ENCODE results near the gene RTL1.

RTL1 gene

GRCh38 chr14:100890061-100890850, 13.3 kb downstream of the RTL1 start:
- no peak for TF ChIP-seq FOXM1 (IDR thresholded peaks at IDR 0.05; ENCODE audit: borderline replicate concordance)
- TF ChIP-seq SP1 (IDR thresholded peaks at IDR 0.05): no peak
- no peak for TF ChIP-seq CTBP1 (IDR thresholded peaks at IDR 0.05; ENCODE audit: borderline replicate concordance)
- TF ChIP-seq ZNF384 (IDR thresholded peaks at IDR 0.05): no peak
- TF ChIP-seq BHLHE40 (IDR thresholded peaks at IDR 0.05; ENCODE audit: borderline replicate concordance): no peak
- no peak for TF ChIP-seq FOXA1 (IDR thresholded peaks at IDR 0.05)
- no peak for TF ChIP-seq PKNOX1 (IDR thresholded peaks at IDR 0.05)
- TF ChIP-seq SUZ12 (IDR thresholded peaks at IDR 0.05): no peak
- TF ChIP-seq LEF1 (IDR thresholded peaks at IDR 0.05; ENCODE audit: borderline replicate concordance): no peak
- TF ChIP-seq FOXK2 (IDR thresholded peaks at IDR 0.05): no peak

GRCh38 chr14:100889641-100890040, 13.9 kb downstream of the RTL1 start:
- DNase-seq (ENCODE audit: extremely low spot score): no peak
- ChIA-PET POLR2A (no interaction called here), CTCF (interaction anchor here (0.6 to 2.7 kb wide), 2 partner anchors 11 to 18 kb away, joined by 3 to 11 read pairs; no protein-coding TSS in a partner anchor)
- TF ChIP-seq ZNF384 (IDR thresholded peaks at IDR 0.05) (no peak), TARDBP (IDR thresholded peaks at IDR 0.05) (no peak), L3MBTL2 (conservative IDR thresholded peaks at IDR 0.05) (no peak), BHLHE40 (IDR thresholded peaks at IDR 0.05; ENCODE audit: borderline replicate concordance) (no peak), PKNOX1 (IDR thresholded peaks at IDR 0.05) (no peak), SUZ12 (IDR thresholded peaks at IDR 0.05) (no peak), NFRKB (IDR thresholded peaks at IDR 0.05) (no peak), HDGF (IDR thresholded peaks at IDR 0.05; ENCODE audit: borderline replicate concordance) (no peak), FOXK2 (IDR thresholded peaks at IDR 0.05) (no peak), LEF1 (IDR thresholded peaks at IDR 0.05; ENCODE audit: borderline replicate concordance) (no peak), ARNT (IDR thresholded peaks at IDR 0.05) (no peak)

More at GRCh38 chr14:100890061-100890850, 13.3 kb downstream of the RTL1 start:
- no peak for DNase-seq (ENCODE audit: extremely low spot score)
- ChIA-PET CTCF (interaction anchor here (0.6 to 2.7 kb wide), 2 partner anchors 10 to 17 kb away, joined by 3 to 11 read pairs; no protein-coding TSS in a partner anchor), POLR2A (no interaction called here)

- CTCF ChIA-PET: interaction anchor here (2.7 kb wide), 1 partner anchor 12 kb away, joined by 11 read pairs; no protein-coding TSS in a partner anchor
- POLR2A ChIA-PET: no interaction called here
- no peak for DNase-seq (ENCODE audit: extremely low spot score)
- TF ChIP-seq FOXM1 (IDR thresholded peaks at IDR 0.05; ENCODE audit: borderline replicate concordance) (no peak), SP1 (IDR thresholded peaks at IDR 0.05) (no peak), ZNF384 (IDR thresholded peaks at IDR 0.05) (no peak), ARNT (IDR thresholded peaks at IDR 0.05) (no peak), PKNOX1 (IDR thresholded peaks at IDR 0.05) (no peak), TARDBP (IDR thresholded peaks at IDR 0.05) (no peak), FOXA1 (IDR thresholded peaks at IDR 0.05) (no peak), CTBP1 (IDR thresholded peaks at IDR 0.05; ENCODE audit: borderline replicate concordance) (no peak), NFRKB (IDR thresholded peaks at IDR 0.05) (no peak), ELF4 (IDR thresholded peaks at IDR 0.05) (no peak), SUZ12 (IDR thresholded peaks at IDR 0.05) (no peak), HDGF (IDR thresholded peaks at IDR 0.05; ENCODE audit: borderline replicate concordance) (no peak), LEF1 (IDR thresholded peaks at IDR 0.05; ENCODE audit: borderline replicate concordance) (no peak)
Measured at GRCh38 chr14:100888789-100889315, 14.7 kb downstream of the RTL1 start.

GRCh38 chr14:100887728-100888335, 15.7 kb downstream of the RTL1 start:
- CTCF ChIA-PET: interaction anchor here (0.7 to 0.9 kb wide), 2 partner anchors 11 to 235 kb away, joined by 3 read pairs; no protein-coding TSS in a partner anchor
- no peak for DNase-seq (ENCODE audit: extremely low spot score)
- POLR2A ChIA-PET: no interaction called here
- TF ChIP-seq SUZ12 (IDR thresholded peaks at IDR 0.05): no peak
- no peak for TF ChIP-seq ARNT (IDR thresholded peaks at IDR 0.05)
- no peak for TF ChIP-seq PKNOX1 (IDR thresholded peaks at IDR 0.05)
- TF ChIP-seq NFRKB (IDR thresholded peaks at IDR 0.05): no peak
- no peak for TF ChIP-seq ELF4 (IDR thresholded peaks at IDR 0.05)
- no peak for TF ChIP-seq BHLHE40 (IDR thresholded peaks at IDR 0.05; ENCODE audit: borderline replicate concordance)
- no peak for TF ChIP-seq FOXA1 (IDR thresholded peaks at IDR 0.05)
- no peak for TF ChIP-seq L3MBTL2 (conservative IDR thresholded peaks at IDR 0.05)
- TF ChIP-seq SP1 (IDR thresholded peaks at IDR 0.05): no peak
- no peak for TF ChIP-seq HDGF (IDR thresholded peaks at IDR 0.05; ENCODE audit: borderline replicate concordance)
- no peak for TF ChIP-seq TARDBP (IDR thresholded peaks at IDR 0.05)
- no peak for TF ChIP-seq CTBP1 (IDR thresholded peaks at IDR 0.05; ENCODE audit: borderline replicate concordance)
- no peak for TF ChIP-seq ZNF384 (IDR thresholded peaks at IDR 0.05)
- TF ChIP-seq LEF1 (IDR thresholded peaks at IDR 0.05; ENCODE audit: borderline replicate concordance): no peak
- no peak for TF ChIP-seq FOXM1 (IDR thresholded peaks at IDR 0.05; ENCODE audit: borderline replicate concordance)
- no peak for TF ChIP-seq FOXK2 (IDR thresholded peaks at IDR 0.05)

- no peak for TF ChIP-seq ARNT (IDR thresholded peaks at IDR 0.05)
- no peak for TF ChIP-seq LEF1 (IDR thresholded peaks at IDR 0.05; ENCODE audit: borderline replicate concordance)
- TF ChIP-seq HDGF (IDR thresholded peaks at IDR 0.05; ENCODE audit: borderline replicate concordance): no peak
- no peak for TF ChIP-seq NFRKB (IDR thresholded peaks at IDR 0.05)
- DNase-seq (ENCODE audit: extremely low spot score): no peak
- ChIA-PET CTCF (no interaction called here), POLR2A (no interaction called here)
Measured at GRCh38 chr14:100885617-100886016, 17.9 kb downstream of the RTL1 start.
